Endothelial cell of umbilical vein (primary cell): Measurements from ENCODE around the gene JAZF1.

ENCODE experiments used
- POLR2A ChIP-seq: IDR thresholded peaks from 2 replicates; pipeline ENCODE4 v1.6.1; 2012; ENCODE audit warnings: low read depth, mild to moderate bottlenecking, control low read depth, low read length
- TF ChIP-seq, protein P1 (sequence below): IDR thresholded peaks from 2 replicates; pipeline ENCODE4 v1.6.1; 2011; ENCODE audit not compliant: insufficient read depth, insufficient read length

GRCh38 chr7:28070297-28071055 is 110.1 kb downstream of the JAZF1 start:
- TF ChIP-seq POLR2A = no peak
- TF ChIP-seq, protein P1, sequence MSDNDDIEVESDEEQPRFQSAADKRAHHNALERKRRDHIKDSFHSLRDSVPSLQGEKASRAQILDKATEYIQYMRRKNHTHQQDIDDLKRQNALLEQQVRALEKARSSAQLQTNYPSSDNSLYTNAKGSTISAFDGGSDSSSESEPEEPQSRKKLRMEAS = no peak
